B cell (primary cell): ENCODE data around the gene PYHIN1. TPM values are rescaled to one million over a fixed set of nuclear protein-coding genes. Genes with fewer than 3 reads are reported as not detected.

Experiments used
- ATAC-seq: fragments of 200-7000 bp; cut with Tn5 transposase; one replicate; pipeline ENCODE4 v1.10.0; 2021; ENCODE audit warnings: low read depth, mild to moderate bottlenecking, moderate number of reproducible peaks, moderate library complexity
- CTCF ChIA-PET: fragments of 350-600 bp; sonication (Branson Sonifier 250); formaldehyde crosslinking; loops from one replicate; lab custom pipeline; 2021; ENCODE audit warnings: antibody characterized with exemption, inconsistent platforms; lab: Charles Lee
- POLR2A ChIA-PET: fragments of 350-600 bp; sonication (Branson Sonifier 250); formaldehyde crosslinking; loops from one replicate; lab custom pipeline; 2021; ENCODE audit warnings: antibody characterized with exemption; lab: Charles Lee
- DNase-seq: peaks from one replicate; pipeline ENCODE4 v3.0.0; 2013
- H2AFZ ChIP-seq: 2 replicates; pipeline ENCODE4 v1.6.1; 2012; ENCODE audit warnings: mild to moderate bottlenecking, low read depth, low read length; ENCODE audit not compliant: insufficient read depth, poor library complexity, severe bottlenecking
- H3K27ac ChIP-seq, 2 donors: 1 replicate in 1 of 2; 2 replicates in 1 of 2; pipeline ENCODE4 v1.5.1; 2012 to 2013; ENCODE audit warnings: low read length in 2 of 2, mild to moderate bottlenecking in 2 of 2, moderate library complexity in 1 of 2
- H3K27me3 ChIP-seq, 4 experiments: fragments of 200-600 bp in 1 of 4; sonication (generic) in 1 of 4; replicated peaks in 1 of 4; 1 replicate in 2 of 4; 2 replicates in 2 of 4; pipeline versions ENCODE4 v1.6.1 to v1.7.0; 2013 to 2016; ENCODE audit warnings: low read length in 3 of 4, mild to moderate bottlenecking in 2 of 4, mixed read lengths in 1 of 4, moderate library complexity in 1 of 4; ENCODE audit not compliant: insufficient read depth in 4 of 4, control insufficient read depth in 3 of 4; ENCODE audit errors: control extremely low read depth in 1 of 4
- H3K36me3 ChIP-seq, 2 experiments: replicated peaks in 1 of 2; 1 replicate in 1 of 2; 2 replicates in 1 of 2; pipeline versions ENCODE4 v1.6.1 to v1.7.1; 2013; ENCODE audit warnings: low read length in 1 of 2; ENCODE audit not compliant: insufficient read depth in 2 of 2, control insufficient read depth in 1 of 2; ENCODE audit errors: control extremely low read depth in 1 of 2, extremely low read depth in 1 of 2
- H3K4me1 ChIP-seq, 2 donors: fragments of 200-600 bp in 1 of 2; sonication (generic) in 1 of 2; 1 replicate in 1 of 2; 2 replicates in 1 of 2; pipeline versions ENCODE4 v1.5.1 to v1.6.1; 2013 to 2017; ENCODE audit warnings: low read length in 2 of 2; ENCODE audit not compliant: control insufficient read depth in 2 of 2, insufficient read depth in 2 of 2
- H3K4me2 ChIP-seq: replicated peaks from 2 replicates; pipeline ENCODE3; 2012; ENCODE audit warnings: mild to moderate bottlenecking, low read depth, low read length; ENCODE audit not compliant: poor library complexity, severe bottlenecking
- H3K4me3 ChIP-seq, 5 experiments: fragments of 200-600 bp in 1 of 5; sonication (generic) in 1 of 5; 1 replicate in 3 of 5; 2 replicates in 2 of 5; pipeline versions ENCODE4 v1.5.1 to v1.7.0; 2011 to 2016; ENCODE audit warnings: low read length in 4 of 5, mild to moderate bottlenecking in 4 of 5, low read depth in 2 of 5, control low read depth in 1 of 5, moderate library complexity in 1 of 5; ENCODE audit not compliant: insufficient read depth in 1 of 5; ENCODE audit errors: control extremely low read depth in 1 of 5, extremely low read depth in 1 of 5
- H3K79me2 ChIP-seq: fragments of 200-600 bp; sonication (generic); one replicate; pipeline ENCODE4 v1.6.0; 2016; ENCODE audit warnings: low read length; ENCODE audit not compliant: control insufficient read depth, insufficient read depth
- H3K9ac ChIP-seq: fragments of 200-600 bp; sonication (generic); 2 replicates; pipeline ENCODE4 v1.6.1; 2017; ENCODE audit warnings: mild to moderate bottlenecking, low read length, moderate library complexity
- H3K9me3 ChIP-seq, 3 donors: one replicate each; pipeline versions ENCODE4 v1.6.1 to v1.7.1; 2013; ENCODE audit warnings: low read length in 2 of 3; ENCODE audit not compliant: control insufficient read depth in 2 of 3, insufficient read depth in 1 of 3; ENCODE audit errors: control extremely low read depth in 1 of 3
- H4K20me1 ChIP-seq: 2 replicates; pipeline ENCODE4 v1.6.0; 2012; ENCODE audit warnings: mild to moderate bottlenecking, low read length; ENCODE audit not compliant: insufficient read depth, control insufficient read depth, poor library complexity, severe bottlenecking
- H3K27ac Mint-ChIP-seq: one replicate; pipeline ENCODE4 v1.8.0; 2021; ENCODE audit warnings: mixed read lengths
- H3K27me3 Mint-ChIP-seq: one replicate; pipeline ENCODE4 v1.8.0; 2021; ENCODE audit warnings: mixed read lengths
- H3K4me1 Mint-ChIP-seq: one replicate; pipeline ENCODE4 v1.8.0; 2021; ENCODE audit warnings: mixed read lengths
- H3K4me3 Mint-ChIP-seq: one replicate; pipeline ENCODE4 v1.8.0; 2021; ENCODE audit warnings: mixed read lengths
- H3K9me3 Mint-ChIP-seq: one replicate; pipeline ENCODE4 v1.8.0; 2022; ENCODE audit warnings: mixed read lengths; ENCODE audit not compliant: insufficient read depth
- CTCF ChIP-seq: fragments of 200-600 bp; IDR thresholded peaks from one replicate; pipeline ENCODE4 v1.8.0; 2022; ENCODE audit warnings: antibody characterized with exemption, mild to moderate bottlenecking
- EZH2 ChIP-seq: IDR thresholded peaks from 2 replicates; pipeline ENCODE4 v1.6.1; 2012; ENCODE audit warnings: borderline replicate concordance, low read depth, mild to moderate bottlenecking, moderate library complexity, low read length; ENCODE audit not compliant: insufficient read depth, poor library complexity, severe bottlenecking
- WGBS: methylation state at CpG from one replicate; pipeline ENCODE4 v1.1.5; 2013; ENCODE audit warnings: missing lambda C conversion rate; ENCODE audit not compliant: insufficient coverage; 5-methylcytosine and 5-hydroxymethylcytosine counted together
- intact Hi-C: fragments of 100-400 bp; cut with micrococcal nuclease; formaldehyde crosslinking; loops from one replicate; pipeline ENCODE4 v1.10.0; 2022
- polyA plus RNA-seq: library from polyadenylated mRNA; depleted of rRNA; stranded (reverse); fragments of >200 nt; gene quantifications from 2 replicates; pipeline ENCODE4 v1.2.3, GENCODE V29; 2012
- total RNA-seq, 2 donors: library from RNA; stranded (reverse); fragments of 120-200 nt in 1 of 2; gene quantifications; 1 replicate in 1 of 2; 2 replicates in 1 of 2; pipeline versions ENCODE4 v1.2.3 to v1.2.4, GENCODE V29; 2013 to 2022

The PYHIN1 gene
- total and polyA plus RNA-seq, 2 donors (not counting 1 experiment from before 2014, with no cell fraction given): 8.6 to 13.9 TPM

GRCh38 chr1:158941317-158941716 is 10.0 kb downstream of the PYHIN1 start:
- H3K4me3 ChIP-seq: no peak overlapping the region
- no peak overlapping the region for H3K4me2 ChIP-seq
- DNase-seq (no peak), ATAC-seq (no peak)
- TF ChIP-seq CTCF: no peak
- no peak for TF ChIP-seq EZH2
- intact Hi-C loops: no loop called here
- no peaks in the 10 kb centered on the region for H3K27me3 ChIP-seq
- H3K9ac ChIP-seq: no peak overlapping the region
- no peak overlapping the region for H3K4me3 Mint-ChIP-seq
- H4K20me1 ChIP-seq: no peaks in the 10 kb centered on the region
- no peak overlapping the region for H2AFZ ChIP-seq
- H3K27ac Mint-ChIP-seq: no peak overlapping the region
- no peaks in the 10 kb centered on the region for H3K9me3 ChIP-seq
- H3K9me3 Mint-ChIP-seq: no peaks in the 10 kb centered on the region
- ChIA-PET POLR2A (no interaction called here), CTCF (no interaction called here)
- WGBS: no CpG with 5 or more reads among the region's 1 CpG
- no peaks in the 10 kb centered on the region for H3K79me2 ChIP-seq
- H3K36me3 ChIP-seq: peaks cover 2 to 3% of the 10 kb centered on the region in 2 experiments
- no peak overlapping the region for H3K27ac ChIP-seq
- H3K4me1 ChIP-seq: no peaks in the 10 kb centered on the region
- no peaks in the 10 kb centered on the region for H3K4me1 Mint-ChIP-seq
- H3K27me3 Mint-ChIP-seq: peaks cover 3% of the 10 kb centered on the region

- WGBS: no CpG with 5 or more reads among the region's 2 CpGs
- Histone ChIP-seq H3K36me3 (peaks cover 2 to 3% of the 10 kb centered on the region in 2 experiments), H3K27me3 (no peaks in the 10 kb centered on the region), H3K4me3 (no peak overlapping the region), H3K27ac (no peak overlapping the region), H3K9me3 (no peaks in the 10 kb centered on the region), H3K9ac (no peak overlapping the region), H3K79me2 (no peaks in the 10 kb centered on the region), H4K20me1 (no peaks in the 10 kb centered on the region), H3K4me2 (no peak overlapping the region), H2AFZ (no peak overlapping the region), H3K4me1 (no peaks in the 10 kb centered on the region)
- peaks cover 3% of the 10 kb centered on the region for H3K27me3 Mint-ChIP-seq
- POLR2A ChIA-PET: interaction anchor here (1.1 kb wide), 1 partner anchor 9 kb away, joined by 3 read pairs; no protein-coding TSS in a partner anchor
- no peak overlapping the region for H3K4me3 Mint-ChIP-seq
- CTCF ChIA-PET: interaction anchor here (1.0 kb wide), 1 partner anchor 10 kb away, joined by 3 read pairs; no protein-coding TSS in a partner anchor
- ATAC-seq (no peak), DNase-seq (no peak)
- no peaks in the 10 kb centered on the region for H3K4me1 Mint-ChIP-seq
- no peaks in the 10 kb centered on the region for H3K9me3 Mint-ChIP-seq
- intact Hi-C loops: no loop called here
- H3K27ac Mint-ChIP-seq: no peak overlapping the region
- TF ChIP-seq EZH2: no peak
- no peak for TF ChIP-seq CTCF
These were observed 11.1 kb downstream of the PYHIN1 start for GRCh38 chr1:158942490-158942889.
